HCT116 (cell line): ENCODE measurements around the gene HESX1. TPM values are rescaled to one million over a fixed set of nuclear protein-coding genes. Genes with fewer than 3 reads are reported as not detected.

Experiments
- ATAC-seq: fragments of 200-7000 bp; cut with Tn5 transposase; 2 replicates; pipeline ENCODE4 v1.9.1; 2020; ENCODE audit warnings: mild to moderate bottlenecking, moderate library complexity
- BruUV-seq: library from RNA; stranded (reverse); fragments of 400-500 nt; replicated peaks from 2 replicates; lab custom pipeline; 2021; lab: Mats Ljungman, UMichigan
- CTCF ChIA-PET: fragments of 300-600 bp; sonication (Branson Sonifier 250); formaldehyde crosslinking; loops from one replicate; lab custom pipeline; 2021; ENCODE audit warnings: antibody characterized with exemption; lab: Charles Lee
- POLR2A ChIA-PET: fragments of 300-600, 350-600 bp; sonication (Branson Sonifier 250); formaldehyde crosslinking; loops from one replicate; lab custom pipeline; 2021; ENCODE audit warnings: antibody characterized with exemption; lab: Charles Lee
- RAD21 ChIA-PET, 2 experiments: fragments of 300-600 bp; sonication (Branson Sonifier 250); formaldehyde crosslinking; loops; one replicate each; lab custom pipeline; 2023; ENCODE audit warnings: low total read pairs in 2 of 2; ENCODE audit not compliant: uncharacterized antibody in 2 of 2, unreplicated experiment in 2 of 2, low non-redundant PET in 1 of 2; lab: Charles Lee
- DNase-seq: peaks from one replicate; pipeline ENCODE4 v3.0.0-alpha.2; 2010; ENCODE audit warnings: low read depth, low spot score
- H2AFZ ChIP-seq: fragments of 200-600 bp; shearing (Covaris generic), sonication (generic); 2 replicates; pipeline ENCODE4 v1.6.1; 2017; ENCODE audit warnings: low read depth, mixed run types, mixed read lengths, antibody characterized with exemption, low read length; ENCODE audit not compliant: poor library complexity, severe bottlenecking
- H3K27ac ChIP-seq: 2 replicates; pipeline ENCODE4 v1.5.1; 2012; ENCODE audit warnings: low read depth, low read length
- H3K27me3 ChIP-seq: fragments of 200-600 bp; sonication (generic); 2 replicates; pipeline ENCODE4 v1.6.1; 2016; ENCODE audit warnings: mixed run types, low read length, mixed read lengths; ENCODE audit not compliant: insufficient read depth
- H3K36me3 ChIP-seq, 2 experiments: fragments of 200-500 bp in 1 of 2; fragments of 200-600 bp in 1 of 2; sonication (Bioruptor generic) in 1 of 2; sonication (generic) in 1 of 2; 2 replicates each; pipeline versions ENCODE4 v1.5.1 to v1.6.1; 2014 to 2016; ENCODE audit warnings: low read length in 2 of 2, inconsistent platforms in 1 of 2, mixed read lengths in 1 of 2, mixed run types in 1 of 2; ENCODE audit not compliant: insufficient read depth in 2 of 2, control insufficient read depth in 1 of 2
- H3K4me1 ChIP-seq, 2 experiments: fragments of 200-600 bp in 1 of 2; sonication (generic) in 1 of 2; 2 replicates each; pipeline versions ENCODE4 v1.5.1 to v1.6.1; 2012 to 2017; ENCODE audit warnings: low read length in 2 of 2, inconsistent platforms in 1 of 2, mild to moderate bottlenecking in 1 of 2, mixed read lengths in 1 of 2, mixed run types in 1 of 2, moderate library complexity in 1 of 2; ENCODE audit not compliant: insufficient read depth in 2 of 2, control insufficient read depth in 1 of 2
- H3K4me2 ChIP-seq: fragments of 200-600 bp; sonication (generic); 2 replicates; pipeline ENCODE4 v1.6.1; 2017; ENCODE audit warnings: mixed run types, low read length, mixed read lengths
- H3K4me3 ChIP-seq, 2 experiments: fragments of 200-600 bp in 1 of 2; sonication (generic) in 1 of 2; replicated peaks in 1 of 2; 2 replicates each; pipeline ENCODE4 v1.5.1; 2011 to 2016; ENCODE audit warnings: low read length in 2 of 2, control low read depth in 1 of 2, low read depth in 1 of 2, mild to moderate bottlenecking in 1 of 2, mixed read lengths in 1 of 2, mixed run types in 1 of 2
- H3K79me2 ChIP-seq: fragments of 200-600 bp; sonication (generic); 2 replicates; pipeline ENCODE4 v1.6.1; 2017; ENCODE audit warnings: mild to moderate bottlenecking, mixed run types, low read length, moderate library complexity, mixed read lengths; ENCODE audit not compliant: insufficient read depth
- H3K9ac ChIP-seq: fragments of 200-600 bp; sonication (generic); 2 replicates; pipeline ENCODE4 v1.6.1; 2016; ENCODE audit warnings: low read length, mixed read lengths
- H3K9me2 ChIP-seq: fragments of 200-600 bp; sonication (generic), shearing (Covaris generic); 2 replicates; pipeline ENCODE4 v1.6.1; 2017; ENCODE audit warnings: mixed run types, mild to moderate bottlenecking, moderate library complexity; ENCODE audit not compliant: insufficient read depth
- H3K9me3 ChIP-seq, 2 experiments: fragments of 200-500 bp in 1 of 2; fragments of 200-600 bp in 1 of 2; sonication (Bioruptor generic) in 1 of 2; sonication (generic) in 1 of 2; 2 replicates each; pipeline ENCODE4 v1.6.1; 2014 to 2017; ENCODE audit warnings: low read length in 2 of 2, mixed read lengths in 2 of 2, inconsistent platforms in 1 of 2, low read depth in 1 of 2, mild to moderate bottlenecking in 1 of 2, mixed run types in 1 of 2, moderate library complexity in 1 of 2; ENCODE audit not compliant: control insufficient read depth in 1 of 2, insufficient read depth in 1 of 2
- H4K20me1 ChIP-seq: fragments of 200-600 bp; sonication (generic), shearing (Covaris generic); 2 replicates; pipeline ENCODE4 v1.6.1; 2017; ENCODE audit warnings: mixed run types, mild to moderate bottlenecking, moderate library complexity; ENCODE audit not compliant: insufficient read depth
- CBX3 ChIP-seq: IDR thresholded peaks from 2 replicates; pipeline ENCODE4 v1.6.1; 2012; ENCODE audit warnings: low read depth
- CEBPB ChIP-seq: IDR thresholded peaks from 2 replicates; pipeline ENCODE4 v1.6.1; 2012; ENCODE audit warnings: low read depth
- CTCF ChIP-seq, 3 experiments: fragments of 200-600 bp in 1 of 3; sonication (generic) in 1 of 3; IDR thresholded peaks in 2 of 3; conservative IDR thresholded peaks in 1 of 3; 2 replicates each; pipeline ENCODE4 v1.5.1; 2012 to 2017; ENCODE audit warnings: low read depth in 2 of 3, low read length in 2 of 3, antibody characterized with exemption in 1 of 3, borderline replicate concordance in 1 of 3, control low read depth in 1 of 3, mild to moderate bottlenecking in 1 of 3, mixed read lengths in 1 of 3, mixed run types in 1 of 3, moderate library complexity in 1 of 3; ENCODE audit not compliant: insufficient read depth in 1 of 3
- EGR1 ChIP-seq: IDR thresholded peaks from 2 replicates; pipeline ENCODE4 v1.6.1; 2012; ENCODE audit warnings: low read depth
- ELF1 ChIP-seq: IDR thresholded peaks from 2 replicates; pipeline ENCODE4 v1.6.1; 2012; ENCODE audit warnings: low read depth, borderline replicate concordance
- EZH2 ChIP-seq: fragments of 200-600 bp; sonication (generic); IDR thresholded peaks from 2 replicates; pipeline ENCODE4 v1.6.1; 2017; ENCODE audit warnings: antibody characterized with exemption, mixed run types
- FOSL1 ChIP-seq: IDR thresholded peaks from 2 replicates; pipeline ENCODE4 v1.6.1; 2012; ENCODE audit warnings: low read depth
- JUND ChIP-seq: IDR thresholded peaks from 2 replicates; pipeline ENCODE4 v1.6.1; 2012
- MAX ChIP-seq: IDR thresholded peaks from 2 replicates; pipeline ENCODE4 v1.6.1; 2012
- POLR2A ChIP-seq: IDR thresholded peaks from 2 replicates; pipeline ENCODE4 v1.7.0; 2011; ENCODE audit warnings: borderline replicate concordance; ENCODE audit not compliant: insufficient read depth, insufficient read length; ENCODE audit errors: extremely low read depth
- POLR2AphosphoS5 ChIP-seq: IDR thresholded peaks from 2 replicates; pipeline ENCODE4 v1.6.1; 2011; ENCODE audit warnings: mild to moderate bottlenecking, low read depth, low read length, moderate library complexity
- RAD21 ChIP-seq: IDR thresholded peaks from 2 replicates; pipeline ENCODE4 v1.6.1; 2012; ENCODE audit warnings: low read depth, mild to moderate bottlenecking
- SIN3A ChIP-seq: IDR thresholded peaks from 2 replicates; pipeline ENCODE4 v1.6.1; 2012; ENCODE audit warnings: low read depth
- SP1 ChIP-seq: IDR thresholded peaks from 2 replicates; pipeline ENCODE4 v1.6.1; 2012; ENCODE audit warnings: low read depth
- SRF ChIP-seq: IDR thresholded peaks from 2 replicates; pipeline ENCODE4 v1.6.1; 2012; ENCODE audit warnings: low read depth
- TCF7L2 ChIP-seq: IDR thresholded peaks from 2 replicates; pipeline ENCODE4 v1.7.0; 2011; ENCODE audit warnings: borderline replicate concordance, inconsistent platforms; ENCODE audit not compliant: insufficient read depth, insufficient read length; ENCODE audit errors: extremely low read depth
- YY1 ChIP-seq: IDR thresholded peaks from 2 replicates; pipeline ENCODE4 v1.6.1; 2011; ENCODE audit warnings: low read length, low read depth, moderate library complexity, mild to moderate bottlenecking; ENCODE audit not compliant: insufficient replicate concordance; ENCODE audit errors: extremely low read depth
- ZBTB33 ChIP-seq: IDR thresholded peaks from 2 replicates; pipeline ENCODE4 v1.6.1; 2011; ENCODE audit warnings: mild to moderate bottlenecking, low read length, moderate library complexity; ENCODE audit not compliant: insufficient replicate concordance; ENCODE audit errors: extremely low read depth
- ZFX ChIP-seq: fragments of 450-650 bp; IDR thresholded peaks from 2 replicates; pipeline ENCODE4 v1.6.1; 2017
- ZNF274 ChIP-seq: fragments of 200-500 bp; sonication (Bioruptor generic); IDR thresholded peaks from 2 replicates; pipeline ENCODE4 v1.6.1; 2014; ENCODE audit warnings: mild to moderate bottlenecking, low read depth, low read length, inconsistent platforms
- intact Hi-C: fragments of 100-400 bp; cut with micrococcal nuclease; formaldehyde crosslinking; loops from 2 replicates; pipeline ENCODE4 v1.10.0; 2022
- total RNA-seq: library from RNA; stranded (reverse); gene quantifications from one replicate; pipeline ENCODE4 v1.2.1, GENCODE V29; 2021; ENCODE audit not compliant: unreplicated experiment

HESX1 gene
- total RNA-seq, 1 experiment from 2014 or later: 2.1 TPM

- RAD21 ChIA-PET: interaction anchor here in 1 of 2 experiments (0.6 kb wide), 1 partner anchor 25 kb away, joined by 3 read pairs; no protein-coding TSS in a partner anchor
- no peak overlapping the region for H2AFZ ChIP-seq
Measured at GRCh38 chr3:57233799-57234198, 34.0 kb upstream of the HESX1 start.

More at GRCh38 chr3:57233799-57234198, 34.0 kb upstream of the HESX1 start:
- peaks cover 5% of the 10 kb centered on the region; the same call in 1 of the 2 replicates for H4K20me1 ChIP-seq
- H3K9ac ChIP-seq: no peak overlapping the region
- no peak for DNase-seq
- no peaks in the 10 kb centered on the region for H3K27me3 ChIP-seq
- no peak for ATAC-seq
- H3K79me2 ChIP-seq: peaks cover 68% of the 10 kb centered on the region
- BruUV-seq: no TSS peak
- intact Hi-C loops: no loop called here
- ChIA-PET POLR2A (no interaction called here), CTCF (interaction anchor here (1.0 kb wide), 1 partner anchor 134 kb away, joined by 3 read pairs; no protein-coding TSS in a partner anchor)
- TF ChIP-seq EGR1 (no peak), MAX (no peak), POLR2AphosphoS5 (no peak), FOSL1 (no peak), ZBTB33 (no peak), SP1 (no peak), ELF1 (no peak), CTCF (IDR thresholded peaks at IDR 0.05 in 2 of 3, conservative IDR thresholded peaks at IDR 0.05 in 1 of 3; ENCODE audit: borderline replicate concordance in 1 of 3, insufficient read depth in 1 of 3, low read depth in 2 of 3, low read length in 2 of 3) (no peak), CEBPB (no peak), EZH2 (no peak), ZNF274 (no peak), JUND (no peak), SRF (no peak), TCF7L2 (no peak), POLR2A (no peak), YY1 (no peak), CBX3 (no peak), RAD21 (no peak), ZFX (no peak), SIN3A (no peak)
- H3K4me1 ChIP-seq: peaks cover 9 to 13% of the 10 kb centered on the region in 2 experiments
- H3K4me2 ChIP-seq: no peak overlapping the region
- H3K9me3 ChIP-seq: no peaks in the 10 kb centered on the region
- peaks cover 5 to 9% of the 10 kb centered on the region in 2 experiments for H3K36me3 ChIP-seq
- H3K27ac ChIP-seq: no peak overlapping the region
- no peaks in the 10 kb centered on the region for H3K9me2 ChIP-seq
- no peak overlapping the region for H3K4me3 ChIP-seq
